Limb (tissue), 2 donors: ENCODE results near the gene ESAM.

Experiments
- DNase-seq, 2 donors: peaks; one replicate each; pipeline ENCODE4 v3.0.0-alpha.2; 2016; ENCODE audit errors: extremely low spot score in 2 of 2

The ESAM gene

DNA sequence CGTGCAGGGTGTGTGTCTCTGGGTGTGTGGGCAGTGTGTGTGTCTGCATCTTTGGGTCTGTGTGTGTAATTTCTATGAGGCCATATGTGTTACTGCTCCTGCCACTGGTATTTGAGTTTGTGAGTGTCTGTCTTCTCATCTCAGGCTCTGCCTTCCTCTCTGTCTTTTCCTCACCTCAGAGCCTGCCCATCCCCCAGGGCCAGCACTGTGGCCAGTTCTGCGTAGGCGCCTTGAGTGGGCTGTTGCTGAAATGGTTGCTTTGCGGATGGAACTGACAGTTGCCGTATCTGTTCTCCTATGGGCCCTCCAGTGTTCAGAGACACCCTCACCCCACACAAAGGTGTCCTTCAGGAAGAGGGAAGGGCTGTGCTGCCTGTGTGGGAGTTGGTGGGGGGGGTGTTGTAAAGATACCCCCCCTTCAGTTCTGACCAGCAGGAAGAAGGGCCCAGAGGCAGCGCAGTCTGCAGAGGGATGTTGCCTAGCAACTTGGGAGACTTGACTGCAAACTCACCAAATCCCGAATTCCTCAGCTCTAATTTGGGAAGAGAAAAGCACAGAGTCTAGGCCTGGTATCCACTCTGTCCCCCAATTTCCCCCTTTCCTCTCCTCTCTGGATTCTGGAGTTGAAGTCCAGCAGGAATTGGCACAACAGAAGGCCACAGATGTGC lies 24.3 kb downstream of the ESAM start:
- no peak for DNase-seq

DNA sequence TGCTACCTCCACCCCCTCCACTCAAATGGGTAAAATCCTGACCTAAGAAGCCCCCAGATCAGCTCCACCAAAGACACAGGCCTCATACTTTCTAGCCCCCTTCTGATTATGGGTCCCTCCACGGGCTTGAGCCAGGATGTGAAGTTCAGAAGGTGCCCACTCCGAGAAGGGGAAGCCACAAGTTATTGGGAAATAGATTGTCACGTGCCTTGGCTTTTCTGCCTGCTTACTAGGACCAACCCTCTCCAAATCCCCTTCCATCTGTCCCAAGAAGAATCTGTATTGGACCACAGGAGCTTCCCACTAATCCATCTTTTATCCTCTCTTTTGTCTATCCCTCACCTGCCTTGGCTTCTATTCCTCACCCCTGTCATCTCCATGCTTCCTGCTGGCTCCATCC lies 25.4 kb downstream of the ESAM start:
- DNase-seq, result no peak

- DNase-seq, result no peak
Measured at GRCh38 chr11:124732230-124732629, 29.9 kb downstream of the ESAM start.

GRCh38 chr11:124729571-124729970 lies 32.5 kb downstream of the ESAM start:
- no peak for DNase-seq

- no peak for DNase-seq
Measured at GRCh38 chr11:124728134-124728533, 34.0 kb downstream of the ESAM start.

DNA sequence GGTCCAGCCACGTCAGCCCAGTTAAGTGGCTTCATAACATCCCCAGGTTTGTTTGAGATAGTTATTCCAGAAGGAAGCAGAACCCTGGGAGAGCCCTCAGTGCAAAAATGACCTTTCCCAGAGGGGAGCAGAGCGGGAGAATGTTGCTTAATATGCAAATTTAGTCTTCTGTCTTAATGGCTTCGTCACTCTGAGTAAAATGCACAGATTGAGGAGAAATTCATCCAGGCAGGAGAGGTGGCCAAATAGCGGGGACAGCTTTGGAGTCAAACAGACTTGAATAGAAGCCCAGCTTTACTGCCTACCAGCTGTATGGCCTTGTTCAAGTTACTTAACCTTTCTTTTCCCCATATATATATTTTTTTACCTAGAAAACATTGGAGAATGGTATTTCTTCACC lies 34.6 kb downstream of the ESAM start:
- no peak for DNase-seq

DNA sequence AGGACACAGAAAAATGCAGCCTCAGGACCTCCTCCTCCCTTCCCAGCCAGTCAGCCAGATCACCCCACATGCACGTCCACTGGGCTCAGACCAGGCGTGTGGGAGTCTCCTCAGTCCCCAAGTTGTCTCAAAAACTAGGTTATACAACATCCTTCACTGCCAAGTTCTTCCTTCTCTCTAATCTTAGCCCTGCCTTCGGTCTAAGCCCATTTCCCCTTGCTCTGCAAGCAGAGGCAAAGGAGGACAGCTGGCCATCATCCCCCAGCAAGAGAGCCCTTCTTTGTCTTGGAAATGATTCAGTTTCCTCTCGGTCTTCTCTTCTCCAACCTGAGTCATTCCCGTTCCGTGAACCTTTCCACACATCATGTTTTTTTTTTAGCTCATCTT lies 36.4 kb downstream of the ESAM start:
- DNase-seq, result no peak

- DNase-seq, result no peak
Measured at GRCh38 chr11:124724979-124725718, 36.9 kb downstream of the ESAM start.

DNA sequence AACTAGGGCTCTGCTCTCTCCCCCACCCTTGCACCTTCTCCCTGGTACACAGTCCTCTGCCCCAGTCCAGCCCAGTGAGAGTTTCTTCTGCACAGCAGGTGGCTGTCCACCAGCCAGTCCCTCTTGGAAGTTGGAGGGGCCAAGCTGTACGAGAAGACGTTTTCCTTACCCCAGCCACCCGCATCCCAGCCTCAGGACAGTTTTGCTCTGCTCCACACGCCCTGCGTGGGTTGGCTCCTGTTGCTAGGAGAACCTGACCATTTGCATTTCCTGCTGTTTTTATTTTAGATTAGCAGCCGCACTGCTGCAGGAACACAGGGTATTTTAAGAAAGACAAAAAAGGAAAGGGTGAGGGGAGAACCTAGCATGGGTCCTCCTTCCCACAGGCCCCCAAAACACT lies 39.9 kb downstream of the ESAM start:
- DNase-seq, result no peak

DNA sequence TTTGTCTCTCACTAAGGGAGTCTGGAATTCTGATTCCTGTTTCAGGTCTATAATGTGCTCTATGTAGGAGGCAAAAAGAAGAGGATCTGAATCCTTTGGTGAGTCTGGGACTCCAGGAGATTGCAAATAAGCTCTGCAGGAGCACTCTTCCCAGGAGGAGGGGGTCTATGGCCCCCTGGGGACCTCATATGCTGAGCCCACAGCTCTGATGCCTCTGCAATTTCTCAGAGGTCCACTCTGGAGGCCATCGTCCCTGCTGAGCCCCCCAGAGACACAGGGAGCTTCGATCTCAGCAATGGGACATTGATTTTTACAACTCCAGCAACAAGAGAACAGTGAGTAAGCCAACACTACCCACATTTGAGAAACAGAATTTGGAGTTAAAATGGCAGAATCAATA lies 42.6 kb downstream of the ESAM start:
- DNase-seq, result no peak

- no peak for DNase-seq
Measured at GRCh38 chr11:124718801-124719200, 43.3 kb downstream of the ESAM start.

- peak; percentile 5 to 56 for DNase-seq
Measured at GRCh38 chr11:124717786-124718651, 44.1 kb downstream of the ESAM start.

DNA sequence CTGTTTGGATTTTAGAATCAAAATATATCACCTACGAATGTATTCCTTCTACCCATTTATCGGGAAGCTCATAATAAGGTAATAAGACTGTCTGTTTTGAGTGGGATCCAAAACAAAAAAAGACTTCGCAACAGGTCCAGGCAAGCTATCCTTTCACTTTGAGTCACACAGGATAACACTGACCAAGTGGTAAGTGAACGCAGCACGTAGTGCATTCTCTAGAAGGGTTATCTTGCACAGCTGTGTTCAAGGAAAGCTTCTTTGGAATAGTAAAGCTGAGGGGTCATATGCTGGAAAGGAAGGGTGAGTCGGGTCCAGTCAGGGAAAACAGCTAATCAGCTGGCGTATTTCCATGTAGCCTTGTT lies 44.7 kb downstream of the ESAM start:
- DNase-seq, result no peak

DNA sequence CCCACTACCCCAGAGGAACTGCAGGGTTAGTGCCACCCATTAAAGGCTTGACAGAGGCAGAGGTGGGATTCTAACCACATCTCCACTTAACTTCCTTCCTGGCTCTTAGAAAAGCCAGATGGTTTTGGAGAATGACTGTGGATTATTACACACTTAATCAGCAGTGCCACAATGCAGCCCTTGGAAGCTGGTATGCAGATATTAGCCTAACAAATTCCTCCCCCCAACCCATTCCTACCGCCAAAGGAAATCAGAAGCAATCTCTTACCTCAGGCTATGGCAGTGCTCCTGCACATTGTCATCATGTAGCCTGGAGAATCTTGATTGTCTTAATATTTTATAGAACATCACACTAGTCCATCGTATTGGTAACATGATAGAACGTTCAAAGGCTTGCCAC lies 45.5 kb downstream of the ESAM start:
- no peak for DNase-seq

DNA sequence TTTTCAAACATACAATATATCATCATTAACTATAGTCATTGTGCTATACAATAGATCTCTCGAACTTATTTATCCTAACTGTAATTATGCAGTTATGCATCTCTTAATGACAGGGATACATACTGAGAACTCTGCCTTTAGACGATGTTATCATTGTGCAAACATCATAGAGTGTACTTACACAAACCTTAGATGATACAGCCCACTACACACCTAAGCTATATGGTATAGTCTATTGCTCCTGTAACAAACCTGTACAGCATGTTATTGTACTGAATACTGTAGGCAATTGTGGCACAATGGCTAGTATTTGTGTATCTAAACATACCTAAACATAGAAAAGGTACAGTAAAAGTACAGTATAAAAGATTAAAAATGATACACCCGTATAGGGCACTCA lies 49.7 kb downstream of the ESAM start:
- DNase-seq, result no peak

DNA sequence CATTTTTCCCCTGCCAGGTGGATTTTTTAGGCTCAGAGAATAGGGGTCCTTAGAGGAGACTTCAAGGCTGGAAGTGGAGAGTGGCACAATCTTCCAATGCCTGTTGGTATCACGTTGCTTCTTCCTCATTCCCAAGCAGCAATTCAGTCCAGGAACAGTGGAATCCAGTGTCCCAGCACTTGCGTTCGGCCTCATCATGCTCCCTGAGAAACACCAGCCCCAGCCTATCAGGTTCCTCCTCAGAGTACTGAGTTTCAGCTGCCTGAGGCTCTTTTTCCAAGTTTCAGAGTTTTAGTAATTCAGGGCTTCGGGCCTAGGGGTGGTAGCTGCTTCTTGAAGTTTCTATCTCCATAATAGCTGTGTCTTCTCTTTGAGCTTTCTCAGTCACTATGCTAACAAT lies 54.3 kb downstream of the ESAM start:
- DNase-seq, result no peak
